Measurements from ENCODE around the gene POLR2E. TPM values are rescaled to one million over a fixed set of nuclear protein-coding genes. Genes with fewer than 3 reads are reported as not detected.

Gene POLR2E
- total and polyA plus RNA-seq, 2 of the 13 experiments (the other 11 are each of a cell fraction or from before 2014, with no cell fraction given), result 140 to 272 TPM

- TF ChIP-seq SUZ12 (IDR thresholded peaks at IDR 0.05; ENCODE audit: low read depth, low read length), result no peak
- TF ChIP-seq ARID4A (CRISPR knock-in tag; IDR thresholded peaks at IDR 0.05; ENCODE audit: borderline replicate concordance), result no peak
- no peak for TF ChIP-seq MNT (IDR thresholded peaks at IDR 0.05)
- TF ChIP-seq TCF12 (IDR thresholded peaks at IDR 0.05), result no peak
- no peak for TF ChIP-seq TCF12 (CRISPR knock-in tag; IDR thresholded peaks at IDR 0.05)
- TF ChIP-seq SMAD3 (CRISPR knock-in tag; IDR thresholded peaks at IDR 0.05), result no peak
- TF ChIP-seq ZFX (CRISPR knock-in tag; IDR thresholded peaks at IDR 0.05; ENCODE audit: low read depth), result 0 out of 2 replicates have a peak, but pooled peaks have one; percentile 5
- no peak for TF ChIP-seq ZSCAN12 (CRISPR knock-in tag; IDR thresholded peaks at IDR 0.05)
- no peak for TF ChIP-seq ZNF576 (CRISPR knock-in tag; IDR thresholded peaks at IDR 0.05)
- no peak for TF ChIP-seq ZMYM4 (CRISPR knock-in tag; IDR thresholded peaks at IDR 0.05)
- peak; percentile 90 for TF ChIP-seq RBM22 (optimal IDR thresholded peaks at IDR 0.05; ENCODE audit: low read length)
- TF ChIP-seq MXD4 (CRISPR knock-in tag; IDR thresholded peaks at IDR 0.05), result no peak
- TF ChIP-seq ZC3H13 (CRISPR knock-in tag; IDR thresholded peaks at IDR 0.05), result peak; percentile 39; the same call in 1 of the 2 replicates
- 0 out of 2 replicates have a peak, but pooled peaks have one; percentile 28 for TF ChIP-seq ZNF446 (CRISPR knock-in tag; IDR thresholded peaks at IDR 0.05)
- TF ChIP-seq ZNF260 (CRISPR knock-in tag; IDR thresholded peaks at IDR 0.05; ENCODE audit: borderline replicate concordance, low read depth), result no peak
- no peak for TF ChIP-seq NFRKB (IDR thresholded peaks at IDR 0.05)
- TF ChIP-seq HOXA3 (CRISPR knock-in tag; IDR thresholded peaks at IDR 0.05), result peak; percentile 24; the same call in 1 of the 2 replicates
- TF ChIP-seq HINFP (CRISPR knock-in tag; IDR thresholded peaks at IDR 0.05; ENCODE audit: low read depth), result no peak
- no peak for TF ChIP-seq MLXIP (CRISPR knock-in tag; IDR thresholded peaks at IDR 0.05; ENCODE audit: borderline replicate concordance)
- no peak for TF ChIP-seq SRSF1 (optimal IDR thresholded peaks at IDR 0.05; ENCODE audit: low read depth, low read length)
These were observed 12.6 kb upstream of the POLR2E start (continued) for GRCh38 chr19:1107661-1108261.
